ENCODE results near the gene GP1BA.
A peak's percentile ranks its signal among the peaks of the same experiment; 100 is the strongest.

Gene GP1BA

GRCh38 chr17:4948166-4948930 is 16.3 kb downstream of the GP1BA start, which contains the start of gene PFN1:
TSS of gene PFN1 (minus strand) at chr17:4948530. CDS start at chr17:4948394, 136 bp downstream.
- peak within 1 kb of the TSS; percentile 81 for H3K4me3 ChIP-seq (ENCODE audit: low read depth, low read length)
- TF ChIP-seq CTCF (IDR thresholded peaks at IDR 0.05; ENCODE audit: insufficient read depth, low read depth, low read length, missing control alignments): no peak
- DNase-seq (ENCODE audit: low read depth): peak; percentile 97

- no peak for TF ChIP-seq CTCF (IDR thresholded peaks at IDR 0.05; ENCODE audit: insufficient read depth, low read depth, low read length, missing control alignments)
- peak overlapping the region; percentile 81 for H3K4me3 ChIP-seq (ENCODE audit: low read depth, low read length)
- peak; percentile 95 for DNase-seq (ENCODE audit: low read depth)
Observed at GRCh38 chr17:4948931-4949320, 16.8 kb downstream of the GP1BA start.

GRCh38 chr17:4949321-4950074 is 17.4 kb downstream of the GP1BA start:
- H3K4me3 ChIP-seq (ENCODE audit: low read depth, low read length): peak overlapping the region; percentile 81
- peak; percentile 97 for DNase-seq (ENCODE audit: low read depth)
- no peak for TF ChIP-seq CTCF (IDR thresholded peaks at IDR 0.05; ENCODE audit: insufficient read depth, low read depth, low read length, missing control alignments)

GRCh38 chr17:4950075-4950745 is 18.1 kb downstream of the GP1BA start:
- DNase-seq (ENCODE audit: low read depth): peak; percentile 68
- H3K4me3 ChIP-seq (ENCODE audit: low read depth, low read length): peak overlapping the region; percentile 81
- no peak for TF ChIP-seq CTCF (IDR thresholded peaks at IDR 0.05; ENCODE audit: insufficient read depth, low read depth, low read length, missing control alignments)

- peak within 1 kb of the TSS; percentile 81 for H3K4me3 ChIP-seq (ENCODE audit: low read depth, low read length)
- no peak for DNase-seq (ENCODE audit: low read depth)
- no peak for TF ChIP-seq CTCF (IDR thresholded peaks at IDR 0.05; ENCODE audit: insufficient read depth, low read depth, low read length, missing control alignments)
Observed at GRCh38 chr17:4950746-4951204, 18.7 kb downstream of the GP1BA start, which contains the start of gene ENO3. TSS of gene ENO3 (plus strand) at chr17:4951119. CDS start at chr17:4951830, 711 bp downstream.

- TF ChIP-seq CTCF (IDR thresholded peaks at IDR 0.05; ENCODE audit: insufficient read depth, low read depth, low read length, missing control alignments): no peak
- peak overlapping the region; percentile 81; the same call in 1 of the 2 replicates for H3K4me3 ChIP-seq (ENCODE audit: low read depth, low read length)
- no peak for DNase-seq (ENCODE audit: low read depth)
Observed at GRCh38 chr17:4951486-4951885, 19.4 kb downstream of the GP1BA start.
